ENCODE results near the gene LLGL2. TPM values are rescaled to one million over a fixed set of nuclear protein-coding genes. Genes with fewer than 3 reads are reported as not detected.

LLGL2 gene
- total RNA-seq, 1 donor from 2014 or later: 111 TPM

- Histone ChIP-seq H3K9me3 (no peaks in the 10 kb centered on the region), H3K36me3 (peaks cover 22% of the 10 kb centered on the region), H3K27me3 (ENCODE audit: low read depth) (no peaks in the 10 kb centered on the region), H3K4me1 (peaks cover 52% of the 10 kb centered on the region), H3K4me3 (peak within 1 kb of the TSS; percentile 68), H3K27ac (peak within 1 kb of the TSS; percentile 86)
- peak; percentile 90 for TF ChIP-seq CTCF (IDR thresholded peaks at IDR 0.05)
- ATAC-seq (peak; percentile 91 to 92), DNase-seq (peak; percentile 94)
- intact Hi-C loops (cut with DNase I): no loop called here
Measured at GRCh38 chr17:75515496-75516254, 9.8 kb upstream of the LLGL2 start, which contains the start of gene CASKIN2. Gene CASKIN2 (minus strand): TSS chr17:75515537. CDS start chr17:75513804, 1,733 bp downstream.

- Histone ChIP-seq H3K36me3 (peaks cover 26% of the 10 kb centered on the region), H3K4me3 (peak within 1 kb of the TSS; percentile 68), H3K27ac (peak within 1 kb of the TSS; percentile 86), H3K9me3 (no peaks in the 10 kb centered on the region), H3K4me1 (peaks cover 46% of the 10 kb centered on the region), H3K27me3 (ENCODE audit: low read depth) (no peaks in the 10 kb centered on the region)
- peak; percentile 92 to 94 for ATAC-seq
- TF ChIP-seq CTCF (IDR thresholded peaks at IDR 0.05): no peak
- DNase-seq: peak; percentile 97
- intact Hi-C loops (cut with DNase I): no loop called here
Measured at GRCh38 chr17:75516255-75516618, 9.3 kb upstream of the LLGL2 start, which contains the start of gene TSEN54. Gene TSEN54 (plus strand): TSS chr17:75516528. CDS start chr17:75516561, 33 bp downstream.

GRCh38 chr17:75516619-75517296 is 8.7 kb upstream of the LLGL2 start:
- no peaks in the 10 kb centered on the region for H3K9me3 ChIP-seq
- peak overlapping the region; percentile 68 for H3K4me3 ChIP-seq
- intact Hi-C loops (cut with DNase I): no loop called here
- peak; percentile 67 for DNase-seq
- TF ChIP-seq CTCF (IDR thresholded peaks at IDR 0.05): no peak
- H3K27me3 ChIP-seq (ENCODE audit: low read depth): no peaks in the 10 kb centered on the region
- peaks cover 32% of the 10 kb centered on the region for H3K36me3 ChIP-seq
- peak overlapping the region; percentile 67 for H3K27ac ChIP-seq
- peaks cover 41% of the 10 kb centered on the region for H3K4me1 ChIP-seq
- no peak for ATAC-seq

GRCh38 chr17:75517297-75517865 is 8.1 kb upstream of the LLGL2 start:
- TF ChIP-seq CTCF (IDR thresholded peaks at IDR 0.05): no peak
- Histone ChIP-seq H3K27me3 (ENCODE audit: low read depth) (no peaks in the 10 kb centered on the region), H3K27ac (no peak overlapping the region), H3K4me1 (peaks cover 36% of the 10 kb centered on the region), H3K4me3 (peak overlapping the region; percentile 68), H3K36me3 (peaks cover 37% of the 10 kb centered on the region), H3K9me3 (no peaks in the 10 kb centered on the region)
- intact Hi-C loops (cut with DNase I): no loop called here
- ATAC-seq: no peak
- peak; percentile 44 for DNase-seq

- TF ChIP-seq CTCF (IDR thresholded peaks at IDR 0.05): no peak
- intact Hi-C loops (cut with DNase I): no loop called here
- peaks cover 32% of the 10 kb centered on the region for H3K4me1 ChIP-seq
- H3K9me3 ChIP-seq: no peaks in the 10 kb centered on the region
- ATAC-seq (no peak), DNase-seq (no peak)
- peaks cover 38% of the 10 kb centered on the region for H3K36me3 ChIP-seq
- no peaks in the 10 kb centered on the region for H3K27me3 ChIP-seq (ENCODE audit: low read depth)
- H3K4me3 ChIP-seq: peak overlapping the region; percentile 10
- no peak overlapping the region for H3K27ac ChIP-seq
Measured at GRCh38 chr17:75518201-75518600, 7.3 kb upstream of the LLGL2 start.

All from lower lobe of right lung (tissue), 2 donors.